Measurements from ENCODE around the gene RPL3. TPM values are rescaled to one million over a fixed set of nuclear protein-coding genes. Genes with fewer than 3 reads are reported as not detected.

Gene RPL3
- 1,000 to 10,000 TPM; 2,019 to 2,284 (median 2,183) TPM for total RNA-seq

DNA sequence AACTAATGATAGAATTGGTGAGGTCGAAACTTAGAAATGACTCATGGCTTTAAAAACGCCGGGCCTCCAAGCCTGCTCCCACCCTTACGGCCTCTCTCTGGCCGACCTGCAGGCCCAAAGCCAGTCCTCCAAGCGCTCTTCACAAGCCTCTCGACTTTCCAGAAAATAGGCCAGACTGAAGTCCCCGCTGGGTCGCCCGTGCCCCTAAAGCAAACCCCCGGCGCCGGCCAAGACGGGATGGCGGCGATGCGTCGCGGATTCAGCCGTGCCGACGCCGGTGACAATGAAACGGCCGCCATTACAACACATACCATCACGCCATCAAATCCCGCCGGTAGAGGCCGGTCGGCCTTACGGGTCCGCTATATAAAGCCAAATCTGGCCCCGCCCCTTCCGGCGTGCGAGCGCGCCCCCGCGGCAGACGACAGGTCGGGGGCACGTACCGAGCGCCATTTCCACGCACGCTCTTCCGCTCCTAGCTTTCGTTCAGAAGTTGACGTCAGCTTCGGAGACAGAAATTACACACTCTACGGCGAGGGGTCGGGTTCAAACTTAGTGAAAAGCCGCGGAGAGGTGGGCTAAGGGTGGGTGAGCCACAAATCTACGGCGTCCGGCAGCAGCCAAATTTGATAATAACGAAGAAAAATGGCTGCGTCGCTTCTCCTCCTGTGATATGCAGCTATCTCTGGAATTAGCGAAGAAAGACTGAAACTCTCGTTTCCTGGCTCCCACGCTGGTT lies at the start of gene RPL3:
Gene RPL3 (minus strand): TSS at position 340 of the 739 bp plus-strand sequence. CDS start 26 bp downstream, at position 314.
- intact Hi-C loops (cut with DNase I) = loop anchor here (5.0 kb wide), 2 partner anchors 167 to 307 kb away; partner anchors contain the start of genes APOBEC3C and CBX7
- Histone ChIP-seq H3K9me3 (no peaks in the 10 kb centered on the region), H3K36me3 (peaks cover 33 to 40% (median 38%) of the 10 kb centered on the region in 4 donors), H3K4me3 (peak within 1 kb of the TSS; percentile 66 to 81 (median 78)), H3K27ac (replicated peaks in 1 of 4) (peak within 1 kb of the TSS; percentile 96 to 99 (median 98)), H3K4me1 (peaks cover 46 to 54% (median 50%) of the 10 kb centered on the region in 4 donors), H3K27me3 (no peaks in the 10 kb centered on the region)
- under 1% methylated on average over 29 of the region's 65 CpGs for WGBS
- TF ChIP-seq POLR2A (IDR thresholded peaks at IDR 0.05; ENCODE audit: low read depth) = peak; percentile 97
- TF ChIP-seq, protein P1, sequence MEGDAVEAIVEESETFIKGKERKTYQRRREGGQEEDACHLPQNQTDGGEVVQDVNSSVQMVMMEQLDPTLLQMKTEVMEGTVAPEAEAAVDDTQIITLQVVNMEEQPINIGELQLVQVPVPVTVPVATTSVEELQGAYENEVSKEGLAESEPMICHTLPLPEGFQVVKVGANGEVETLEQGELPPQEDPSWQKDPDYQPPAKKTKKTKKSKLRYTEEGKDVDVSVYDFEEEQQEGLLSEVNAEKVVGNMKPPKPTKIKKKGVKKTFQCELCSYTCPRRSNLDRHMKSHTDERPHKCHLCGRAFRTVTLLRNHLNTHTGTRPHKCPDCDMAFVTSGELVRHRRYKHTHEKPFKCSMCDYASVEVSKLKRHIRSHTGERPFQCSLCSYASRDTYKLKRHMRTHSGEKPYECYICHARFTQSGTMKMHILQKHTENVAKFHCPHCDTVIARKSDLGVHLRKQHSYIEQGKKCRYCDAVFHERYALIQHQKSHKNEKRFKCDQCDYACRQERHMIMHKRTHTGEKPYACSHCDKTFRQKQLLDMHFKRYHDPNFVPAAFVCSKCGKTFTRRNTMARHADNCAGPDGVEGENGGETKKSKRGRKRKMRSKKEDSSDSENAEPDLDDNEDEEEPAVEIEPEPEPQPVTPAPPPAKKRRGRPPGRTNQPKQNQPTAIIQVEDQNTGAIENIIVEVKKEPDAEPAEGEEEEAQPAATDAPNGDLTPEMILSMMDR (IDR thresholded peaks at IDR 0.05) = peak in 2 of 3 experiments; percentile 28 to 30
- TF ChIP-seq POLR2AphosphoS5 (IDR thresholded peaks at IDR 0.05) = peak; percentile 98 to 99
- TF ChIP-seq EP300 (IDR thresholded peaks at IDR 0.05) = no peak
- peak; percentile 99 for DNase-seq (ENCODE audit: extremely low spot score)

DNA sequence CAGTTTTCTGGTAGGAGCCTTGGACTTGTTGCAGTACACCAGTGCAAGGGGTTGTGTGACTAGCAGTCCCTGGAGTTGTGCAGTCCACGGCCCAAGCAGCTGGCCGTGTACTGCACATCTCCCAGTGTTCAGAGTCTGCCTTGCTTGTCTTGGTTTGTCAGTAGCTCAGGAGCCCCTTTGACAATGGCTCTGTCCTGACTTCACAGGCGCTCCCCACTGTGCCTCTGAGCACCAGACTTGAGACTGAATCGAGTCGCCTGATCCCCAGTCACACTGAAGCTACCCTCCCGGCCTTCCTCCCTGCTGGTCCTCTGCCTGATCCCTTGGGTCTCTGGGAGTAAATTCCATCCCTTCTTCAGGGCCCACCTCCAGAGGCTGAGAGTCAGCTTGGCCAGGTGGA lies 49.8 kb upstream of the RPL3 start:
- intact Hi-C loops (cut with DNase I) = no loop called here
- no peak for DNase-seq (ENCODE audit: extremely low spot score)
- peaks cover 0 to 6% (median 0%) of the 10 kb centered on the region in 4 donors for H3K9me3 ChIP-seq
- H3K27ac ChIP-seq (replicated peaks in 1 of 4) = no peak overlapping the region
- TF ChIP-seq, protein P1 (IDR thresholded peaks at IDR 0.05) = no peak
- peaks cover 0 to 10% (median 3%) of the 10 kb centered on the region in 4 donors for H3K36me3 ChIP-seq
- WGBS = 89% methylated on average over 5 of the region's 6 CpGs
- H3K4me1 ChIP-seq = peaks cover 0 to 17% (median 12%) of the 10 kb centered on the region in 4 donors
- H3K4me3 ChIP-seq = no peak overlapping the region
- H3K27me3 ChIP-seq = no peaks in the 10 kb centered on the region

DNA sequence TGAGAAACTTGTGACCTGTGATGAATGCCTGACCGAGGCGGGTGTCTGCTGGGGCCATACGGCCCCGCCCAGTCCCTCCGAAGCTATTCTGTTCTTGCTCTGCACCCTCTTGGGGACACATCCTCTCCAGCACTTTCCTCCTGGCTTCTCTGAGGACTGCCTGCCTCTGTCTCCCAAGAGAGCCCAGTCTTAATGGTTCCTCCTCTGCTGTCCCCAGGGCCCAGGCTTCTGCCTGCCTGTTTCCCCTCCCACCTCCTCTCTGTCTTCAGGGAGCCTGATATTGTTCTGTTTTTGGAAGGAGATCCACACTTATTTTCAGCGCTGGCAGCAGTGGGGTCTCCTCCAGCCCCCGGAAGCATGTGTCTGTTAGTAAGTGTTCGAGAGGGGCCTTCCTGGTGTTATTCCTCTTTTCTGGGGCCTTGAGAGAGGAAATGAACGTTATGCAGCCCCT lies 49.1 kb upstream of the RPL3 start:
- intact Hi-C loops (cut with DNase I) = no loop called here
- 69% methylated on average over 9 of the region's 9 CpGs for WGBS
- H3K27me3 ChIP-seq = no peaks in the 10 kb centered on the region
- H3K9me3 ChIP-seq = peaks cover 0 to 6% (median 0%) of the 10 kb centered on the region in 4 donors
- no peak for DNase-seq (ENCODE audit: extremely low spot score)
- TF ChIP-seq POLR2A (IDR thresholded peaks at IDR 0.05; ENCODE audit: low read depth) (no peak), EP300 (IDR thresholded peaks at IDR 0.05) (no peak)
- TF ChIP-seq, protein P1 (IDR thresholded peaks at IDR 0.05) = no peak
- H3K27ac ChIP-seq (replicated peaks in 1 of 4) = no peak overlapping the region
- peaks cover 4 to 24% (median 19%) of the 10 kb centered on the region in 4 donors for H3K4me1 ChIP-seq
- H3K4me3 ChIP-seq = no peak overlapping the region
- peaks cover 0 to 10% (median 2%) of the 10 kb centered on the region in 4 donors for H3K36me3 ChIP-seq

DNA sequence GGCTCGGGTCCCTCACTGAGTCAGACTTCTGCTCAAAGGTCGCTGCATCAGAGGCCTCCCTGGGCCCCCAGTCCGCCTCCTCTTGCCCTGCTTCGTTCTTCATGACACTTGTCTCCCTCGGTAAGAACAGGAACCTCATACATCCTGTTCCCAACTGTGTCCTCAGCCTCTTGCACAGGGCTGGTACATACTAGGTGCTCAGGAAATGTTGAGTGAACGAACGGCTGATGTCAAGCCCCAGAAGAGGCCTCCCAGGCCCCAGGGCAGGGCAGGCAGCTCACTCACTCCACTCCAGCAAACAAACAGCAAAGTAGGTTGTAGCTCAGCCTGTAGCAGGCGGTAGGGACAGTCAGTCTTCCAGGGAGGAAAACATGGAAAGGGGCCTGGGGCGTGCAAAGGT lies 47.6 kb upstream of the RPL3 start:
- Histone ChIP-seq H3K27ac (replicated peaks in 1 of 4) (no peak overlapping the region), H3K4me3 (no peak overlapping the region), H3K27me3 (no peaks in the 10 kb centered on the region), H3K36me3 (peaks cover 0 to 10% (median 2%) of the 10 kb centered on the region in 4 donors), H3K9me3 (peaks cover 0 to 5% (median 0%) of the 10 kb centered on the region in 4 donors), H3K4me1 (peaks cover 5 to 35% (median 27%) of the 10 kb centered on the region in 4 donors)
- intact Hi-C loops (cut with DNase I) = no loop called here
- WGBS = 82% methylated on average over 9 of the region's 9 CpGs
- TF ChIP-seq, protein P1 (IDR thresholded peaks at IDR 0.05) = no peak
- no peak for TF ChIP-seq POLR2AphosphoS5 (IDR thresholded peaks at IDR 0.05)
- TF ChIP-seq POLR2A (IDR thresholded peaks at IDR 0.05; ENCODE audit: low read depth) = no peak
- TF ChIP-seq EP300 (IDR thresholded peaks at IDR 0.05) = no peak
- no peak for DNase-seq (ENCODE audit: extremely low spot score)

Measured in esophagus muscularis mucosa (tissue), 4 donors.